GM12878 (cell line): Measurements from ENCODE around the gene GSAP. TPM values are rescaled to one million over a fixed set of nuclear protein-coding genes. Genes with fewer than 3 reads are reported as not detected.

Source experiments
- ATAC-seq: fragments of 200-7000 bp; cut with Tn5 transposase; 3 replicates; pipeline ENCODE4 v1.9.1; 2020; ENCODE audit warnings: mild to moderate bottlenecking, moderate library complexity
- BruUV-seq: library from RNA; stranded (reverse); fragments of 400-500 nt; replicated peaks from 2 replicates; lab custom pipeline; 2021; lab: Mats Ljungman, UMichigan
- CTCF ChIA-PET: fragments of 300-600 bp; sonication (Branson Sonifier 250); formaldehyde crosslinking; extraction: SDS; loops from one replicate; lab custom pipeline; 2021; ENCODE audit warnings: inconsistent platforms; lab: Yijun Ruan, JAX
- POLR2A ChIA-PET: fragments of 350-600 bp; formaldehyde crosslinking; extraction: SDS; loops from one replicate; lab custom pipeline; 2021; ENCODE audit warnings: inconsistent platforms; lab: Charles Lee
- RAD21 ChIA-PET: fragments of 300-600 bp; sonication (Branson Sonifier 250); formaldehyde crosslinking; loops from one replicate; lab custom pipeline; 2023; ENCODE audit warnings: antibody characterized with exemption; ENCODE audit not compliant: unreplicated experiment; lab: Charles Lee
- SMC1A ChIA-PET: fragments of 300-600 bp; sonication (Branson Sonifier 250); formaldehyde crosslinking; loops from one replicate; lab custom pipeline; 2023; ENCODE audit not compliant: unreplicated experiment, uncharacterized antibody; lab: Charles Lee
- DNase-seq: peaks from one replicate; pipeline ENCODE4 v3.0.0-alpha.2; 2011; ENCODE audit warnings: low read depth, low spot score
- FAIRE-seq: peaks from 3 replicates; lab custom pipeline; 2011; peaks lifted over from hg19 to GRCh38; lab: Jason Lieb, UNC
- H2AFZ ChIP-seq: 2 replicates; pipeline ENCODE4 v1.6.0; 2011; ENCODE audit warnings: low read depth, low read length, control low read depth; ENCODE audit not compliant: control insufficient read depth
- H3K27ac ChIP-seq: 2 replicates; pipeline ENCODE4 v1.5.1; 2011; ENCODE audit warnings: control low read depth; ENCODE audit not compliant: control insufficient read depth, insufficient read depth
- H3K27me3 ChIP-seq, 2 experiments: replicated peaks in 1 of 2; 2 replicates each; pipeline versions ENCODE4 v1.6.0 to v1.6.1; 2011; ENCODE audit warnings: low read length in 1 of 2; ENCODE audit not compliant: control insufficient read depth in 2 of 2, insufficient read depth in 2 of 2
- H3K36me3 ChIP-seq, 2 experiments: 2 replicates each; pipeline ENCODE4 v1.5.1; 2011; ENCODE audit warnings: low read length in 1 of 2; ENCODE audit not compliant: control insufficient read depth in 2 of 2, insufficient read depth in 2 of 2
- H3K4me1 ChIP-seq: 2 replicates; pipeline ENCODE4 v1.6.1; 2011; ENCODE audit warnings: mild to moderate bottlenecking, low read length, moderate library complexity, mixed read lengths; ENCODE audit not compliant: control insufficient read depth, insufficient read depth
- H3K4me2 ChIP-seq: 2 replicates; pipeline ENCODE4 v1.6.0; 2011; ENCODE audit warnings: control low read depth; ENCODE audit not compliant: control insufficient read depth, insufficient read depth
- H3K4me3 ChIP-seq: fragments of 200-600 bp; sonication (generic); 2 replicates; pipeline ENCODE4 v1.5.1; 2016
- H3K79me2 ChIP-seq: 2 replicates; pipeline ENCODE4 v1.6.0; 2011; ENCODE audit warnings: low read length; ENCODE audit not compliant: control insufficient read depth, insufficient read depth
- H3K9ac ChIP-seq: 2 replicates; pipeline ENCODE4 v1.8.0; 2011; ENCODE audit warnings: low read length, control low read depth, mixed read lengths; ENCODE audit not compliant: control insufficient read depth, insufficient read depth
- H3K9me3 ChIP-seq: replicated peaks from 3 replicates; pipeline ENCODE4 v1.5.1; 2011; ENCODE audit warnings: mild to moderate bottlenecking, low read length; ENCODE audit not compliant: control insufficient read depth, insufficient read depth
- H4K20me1 ChIP-seq: 2 replicates; pipeline ENCODE4 v1.6.0; 2011; ENCODE audit not compliant: control insufficient read depth, insufficient read depth
- CBFB ChIP-seq: IDR thresholded peaks from 2 replicates; pipeline ENCODE4 v1.6.1; 2016; ENCODE audit warnings: antibody characterized with exemption, low read depth
- MTA3 ChIP-seq: IDR thresholded peaks from 2 replicates; pipeline ENCODE4 v1.6.1; 2012; ENCODE audit warnings: low read length, inconsistent platforms, borderline replicate concordance
- POU2F2 ChIP-seq: IDR thresholded peaks from 3 replicates; pipeline ENCODE4 v1.6.1; 2011; ENCODE audit warnings: low read depth, mild to moderate bottlenecking, low read length, borderline replicate concordance
- RCOR1 ChIP-seq: conservative IDR thresholded peaks from 2 replicates; pipeline ENCODE4 v1.6.1; 2012; ENCODE audit warnings: low read depth, low read length, improper control_type of control experiment
- SIX5 ChIP-seq: IDR thresholded peaks from 2 replicates; pipeline ENCODE4 v1.6.1; 2011; ENCODE audit warnings: mild to moderate bottlenecking, low read depth, low read length, moderate library complexity; ENCODE audit not compliant: severe bottlenecking
- WRNIP1 ChIP-seq: IDR thresholded peaks from 2 replicates; pipeline ENCODE4 v1.6.1; 2011; ENCODE audit warnings: low read depth, low read length, improper control_type of control experiment, borderline replicate concordance
- WGBS: methylation state at CpG from one replicate; pipeline ENCODE4 v1.1.6; 2016; ENCODE audit warnings: low lambda C conversion rate; ENCODE audit not compliant: insufficient replicate concordance, insufficient coverage; ENCODE audit errors: missing lambda C conversion rate; 5-methylcytosine and 5-hydroxymethylcytosine counted together
- in situ Hi-C: fragments of 300-500 bp; cut with MboI; formaldehyde crosslinking; loops from 9 replicates; pipeline ENCODE4 v1.14.3; 2018; ENCODE audit warnings: mixed read lengths
- intact Hi-C: fragments of 100-400 bp; cut with micrococcal nuclease; formaldehyde crosslinking; loops from one replicate; pipeline ENCODE4 v1.14.2; 2022; ENCODE audit not compliant: unreplicated experiment
- polyA plus RNA-seq, 11 experiments: library from polyadenylated mRNA; depleted of rRNA in 4 of 11; unstranded in 6 of 11; stranded (reverse) in 5 of 11; fragments of >200 nt; fragmentation: Nextera tagmentation in 4 of 11; fragmentation: Illumina TruSeq in 1 of 11; extraction: Ambion mirVana in 4 of 11; extraction: Trizol in 1 of 11; gene quantifications; 1 replicate in 1 of 11; 2 replicates in 10 of 11; pipeline versions ENCODE4 v1.2.1 to v1.2.3, GENCODE V29; 2011 to 2016; ENCODE audit warnings: inconsistent platforms in 2 of 11, missing spikeins in 2 of 11, low read depth in 1 of 11
- total RNA-seq, 4 experiments: library from RNA; depleted of rRNA in 3 of 4; stranded (reverse); fragments of >200 nt in 3 of 4; fragmentation: Illumina TruSeq in 1 of 4; extraction: Trizol in 1 of 4; gene quantifications; 2 replicates each; pipeline versions ENCODE4 v1.2.1 to v1.2.3, GENCODE V29; 2013 to 2021

Gene GSAP
- total and polyA plus RNA-seq, 10 of the 15 experiments (the other 5 are each of a cell fraction or from before 2014, with no cell fraction given), result 6.6 to 38.1 (median 21.8) TPM

DNA sequence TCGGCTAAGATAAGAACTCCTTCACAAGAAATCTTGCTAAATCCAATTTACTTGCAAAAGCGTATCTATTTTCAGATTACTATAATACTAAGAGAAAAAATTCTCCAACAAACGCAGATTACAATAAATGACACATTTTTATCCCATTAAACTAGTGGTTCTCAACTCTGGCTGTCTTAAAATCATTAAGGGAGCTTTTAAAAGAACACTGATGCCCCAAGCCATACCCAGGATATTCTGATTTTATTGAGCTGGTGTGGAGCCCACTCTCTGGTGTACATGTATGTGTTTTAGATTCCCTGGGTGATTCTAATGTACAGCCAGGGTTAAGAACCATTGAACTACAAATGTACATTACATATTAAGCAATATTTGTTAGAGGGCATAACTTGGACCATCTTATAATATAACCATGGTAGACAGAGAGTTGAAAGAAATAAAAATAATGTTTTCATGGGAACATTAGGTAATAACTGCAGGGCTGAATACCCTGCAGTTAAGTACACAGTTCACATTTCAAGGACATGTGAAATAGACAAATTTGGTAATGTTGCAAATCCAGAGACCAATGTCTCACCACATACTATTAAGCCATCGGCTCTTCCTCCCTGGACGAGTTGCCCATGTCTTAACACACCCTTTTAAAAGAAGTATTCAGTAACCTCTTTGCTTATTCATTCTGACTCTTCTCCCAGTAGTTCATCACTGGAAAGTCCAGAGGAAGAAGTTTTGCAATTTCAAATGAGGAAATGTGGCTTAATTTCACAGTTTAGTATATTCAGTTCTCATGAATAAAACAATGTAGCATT, 6.2 kb downstream of the GSAP start:
- Histone ChIP-seq H3K79me2 (no peaks in the 10 kb centered on the region; the same call in none of the 2 replicates), H3K36me3 (no peaks in the 10 kb centered on the region), H4K20me1 (no peaks in the 10 kb centered on the region), H3K27ac (no peak overlapping the region), H3K27me3 (no peaks in the 10 kb centered on the region), H2AFZ (no peak overlapping the region; the same call in 1 of the 2 replicates), H3K4me1 (no peaks in the 10 kb centered on the region), H3K4me2 (no peak overlapping the region; the same call in 1 of the 2 replicates), H3K9ac (no peak overlapping the region), H3K9me3 (no peaks in the 10 kb centered on the region), H3K4me3 (no peak overlapping the region)
- BruUV-seq, result no TSS peak
- CTCF ChIA-PET, result no interaction called here
- no peak for DNase-seq
- WGBS, result 62% methylated on average over 5 of the region's 5 CpGs
- FAIRE-seq, result no peak
- in situ Hi-C loops (no loop called here), intact Hi-C loops (no loop called here)
- POLR2A ChIA-PET, result interaction anchor here (0.6 to 3.6 kb wide), 6 partner anchors 8 to 55 kb away, joined by 3 to 12 read pairs (median 3); no protein-coding TSS in a partner anchor
- ATAC-seq, result no peak
- SMC1A ChIA-PET, result interaction anchor here (0.8 to 2.9 kb wide), 7 partner anchors 10 to 132 kb away, joined by 3 to 18 read pairs (median 4); no protein-coding TSS in a partner anchor
- no peak for TF ChIP-seq POU2F2
- no peak for TF ChIP-seq CBFB
- TF ChIP-seq MTA3, result no peak
- TF ChIP-seq SIX5, result no peak
- TF ChIP-seq WRNIP1, result no peak
- no peak for TF ChIP-seq RCOR1
- RAD21 ChIA-PET, result interaction anchor here (0.6 to 3.2 kb wide), 5 partner anchors 8 to 270 kb away, joined by 3 to 7 read pairs (median 3); no protein-coding TSS in a partner anchor
